HG03108 (cell line): ENCODE measurements around the gene OPCML.

ENCODE experiments used
- ATAC-seq: cut with Tn5 transposase; IDR thresholded peaks from one replicate; pipeline ENCODE4 v1.9.1; 2021; ENCODE audit warnings: moderate library complexity; ENCODE audit not compliant: unreplicated experiment

OPCML gene

DNA sequence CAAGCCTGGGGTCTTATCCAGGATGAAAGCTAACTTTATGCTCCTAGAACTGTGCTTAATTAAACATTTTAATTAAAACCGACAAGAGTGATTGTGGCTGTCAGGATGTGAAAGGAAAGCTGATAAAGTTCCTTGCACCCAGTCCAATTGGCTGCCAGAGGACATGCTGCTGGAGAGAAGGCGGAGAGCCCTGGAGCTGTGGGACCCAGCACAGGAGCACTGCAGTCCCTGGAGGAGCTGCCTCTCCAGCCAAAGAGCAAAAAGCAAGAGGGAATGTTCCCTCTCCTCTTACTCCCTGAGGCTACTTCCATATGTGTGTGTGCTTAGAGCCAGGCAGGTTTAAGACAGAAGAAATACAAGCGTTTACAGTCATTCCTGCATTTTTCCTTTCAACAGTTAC lies 118.6 kb downstream of the OPCML start:
- no peak for ATAC-seq

DNA sequence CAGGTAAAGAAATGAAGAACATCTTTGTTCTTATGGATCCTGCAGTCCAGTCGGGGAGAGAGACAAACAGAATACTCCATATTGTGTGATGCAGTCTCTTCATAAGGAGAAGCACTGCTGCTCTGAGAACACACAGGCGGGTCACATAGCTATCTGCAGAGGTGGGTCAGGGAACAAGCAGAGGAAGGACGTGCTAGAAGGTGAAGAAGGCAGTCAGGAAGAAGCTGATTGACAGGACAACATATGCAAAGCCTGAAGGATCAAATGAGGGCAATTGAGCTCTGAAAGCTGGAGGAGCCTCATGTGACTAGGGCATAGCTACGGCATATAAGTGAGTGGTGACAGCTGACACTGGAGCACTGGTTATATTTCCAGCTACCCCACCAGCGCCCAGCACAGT lies 122.5 kb downstream of the OPCML start:
- ATAC-seq: no peak

DNA sequence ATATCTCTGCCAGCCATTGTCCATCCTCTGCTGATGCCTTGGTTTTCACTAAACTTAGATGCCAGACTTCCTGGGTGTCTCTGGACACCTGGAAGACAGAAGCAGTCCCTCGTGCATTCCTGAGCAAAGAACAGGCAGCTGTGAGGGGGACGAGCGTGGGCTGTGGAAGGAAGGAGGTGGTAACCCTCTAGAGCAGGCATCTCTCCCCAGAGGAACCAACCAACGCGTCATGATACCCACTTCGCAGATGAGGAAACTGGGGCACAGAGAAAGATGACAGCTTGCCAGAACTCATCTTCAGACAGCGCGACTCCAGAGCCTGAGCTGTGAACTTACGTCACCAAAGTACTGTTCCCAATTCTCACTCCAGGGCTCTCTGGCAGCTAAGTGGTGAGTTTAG lies 123.4 kb downstream of the OPCML start:
- ATAC-seq: no peak

DNA sequence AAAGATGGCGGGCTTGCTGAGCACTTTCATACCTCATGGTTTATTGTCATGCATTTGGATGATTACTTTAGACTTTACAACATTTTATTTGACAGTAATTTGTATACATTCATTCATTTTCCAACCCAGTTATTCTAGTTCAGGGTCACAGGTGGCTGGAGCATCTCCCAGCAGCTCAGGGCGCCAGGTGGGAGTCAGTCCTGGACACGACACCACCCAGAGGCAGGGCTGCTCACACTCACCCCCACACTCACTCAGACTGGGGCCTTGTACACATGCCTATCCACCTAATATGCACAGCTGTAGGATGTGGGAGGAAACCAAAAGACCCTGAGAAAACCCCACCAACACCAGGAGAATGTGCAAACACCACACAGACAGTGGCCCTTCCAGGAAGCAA lies 123.9 kb downstream of the OPCML start:
- ATAC-seq: no peak

DNA sequence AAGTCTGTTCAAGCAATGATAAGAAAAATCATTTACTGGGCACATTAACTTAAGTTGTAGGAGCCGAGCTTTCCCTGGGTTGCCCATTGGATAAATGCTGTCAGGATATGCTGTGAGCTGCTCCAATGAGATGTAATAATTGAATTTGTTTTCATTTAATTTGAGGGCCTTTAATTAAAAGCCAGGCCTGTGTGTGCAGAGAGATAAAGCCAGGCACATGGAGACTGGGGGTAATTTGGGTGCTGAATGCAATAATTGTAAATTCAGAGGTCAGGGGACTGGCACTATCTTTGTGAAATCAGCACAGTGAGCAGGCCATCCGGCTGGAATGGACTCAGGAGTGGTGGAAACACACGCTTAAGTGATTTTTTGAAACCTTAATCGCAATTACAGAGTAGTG lies 125.8 kb downstream of the OPCML start:
- ATAC-seq: no peak

DNA sequence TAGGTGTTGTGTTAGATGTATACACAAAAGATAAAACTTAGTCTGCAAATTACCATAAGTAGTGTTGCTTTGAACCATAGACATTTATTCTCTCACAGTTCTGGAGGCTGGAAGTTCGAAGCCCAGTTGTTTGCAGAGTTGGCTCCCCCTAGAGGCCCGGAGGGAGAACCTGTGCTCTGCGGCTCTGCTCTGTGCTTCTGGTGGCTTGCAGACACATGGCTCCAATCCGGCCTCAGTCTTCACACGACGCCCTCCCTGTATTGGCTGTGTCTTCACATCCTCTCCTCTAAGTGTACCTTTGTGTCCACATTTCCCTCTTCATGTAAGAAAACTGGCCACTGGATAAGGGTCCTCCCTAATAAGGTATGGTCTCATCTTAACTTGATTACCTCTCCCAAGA lies 128.4 kb downstream of the OPCML start:
- ATAC-seq: no peak

DNA sequence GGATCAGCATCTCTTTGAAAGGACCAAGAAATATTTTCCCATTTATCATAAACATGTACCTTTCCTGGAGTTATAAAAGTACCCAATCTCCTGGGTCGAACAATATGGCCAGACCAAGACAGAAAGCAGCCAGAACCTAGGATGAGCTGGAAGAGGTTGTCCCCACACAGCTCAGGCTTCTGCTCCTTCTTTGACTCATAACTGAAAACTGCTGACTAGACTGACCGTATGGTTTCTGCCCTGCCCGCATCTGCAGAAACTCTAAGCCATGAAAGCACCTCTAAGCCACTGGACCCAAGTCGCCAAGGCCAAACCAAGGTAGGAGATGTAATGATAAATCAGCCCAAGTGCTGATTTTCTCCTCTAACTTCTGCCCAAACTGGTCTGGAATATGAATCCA lies 129.8 kb downstream of the OPCML start:
- no peak for ATAC-seq

DNA sequence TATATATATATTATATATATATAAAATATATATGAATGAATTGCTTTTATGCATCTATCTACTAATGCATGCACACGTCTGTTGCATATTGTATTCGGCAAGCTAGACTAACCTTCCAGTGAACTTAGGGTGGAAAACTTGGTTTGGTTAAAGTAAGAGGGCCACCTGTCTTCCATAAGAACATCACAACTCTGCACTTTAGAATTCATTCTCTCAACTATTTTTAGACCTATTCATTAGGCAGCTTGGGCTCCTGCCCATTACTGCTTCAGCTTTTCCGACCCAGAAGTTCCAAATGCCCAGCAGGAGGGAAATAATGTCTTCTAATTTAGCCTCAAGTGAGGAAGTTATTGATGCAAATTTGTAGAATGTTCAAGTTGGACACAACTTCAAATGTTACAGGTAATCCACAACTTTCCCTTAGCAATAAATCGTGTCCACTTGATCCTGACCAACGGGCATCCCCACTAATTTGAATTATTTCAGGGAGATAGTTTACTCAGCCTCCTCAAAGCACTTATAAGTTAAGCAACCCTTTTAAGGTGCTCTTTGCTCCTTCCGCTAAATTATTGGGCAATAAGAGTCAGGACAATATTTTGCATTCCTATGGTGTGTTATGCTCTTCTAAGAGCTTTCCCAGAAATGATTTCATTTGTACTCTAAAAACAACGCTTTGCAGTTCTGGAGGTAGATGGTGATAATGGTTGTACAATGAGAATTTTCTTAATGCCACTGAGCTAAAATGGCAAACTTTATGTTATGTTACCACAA lies 132.3 kb downstream of the OPCML start:
- ATAC-seq: no peak

DNA sequence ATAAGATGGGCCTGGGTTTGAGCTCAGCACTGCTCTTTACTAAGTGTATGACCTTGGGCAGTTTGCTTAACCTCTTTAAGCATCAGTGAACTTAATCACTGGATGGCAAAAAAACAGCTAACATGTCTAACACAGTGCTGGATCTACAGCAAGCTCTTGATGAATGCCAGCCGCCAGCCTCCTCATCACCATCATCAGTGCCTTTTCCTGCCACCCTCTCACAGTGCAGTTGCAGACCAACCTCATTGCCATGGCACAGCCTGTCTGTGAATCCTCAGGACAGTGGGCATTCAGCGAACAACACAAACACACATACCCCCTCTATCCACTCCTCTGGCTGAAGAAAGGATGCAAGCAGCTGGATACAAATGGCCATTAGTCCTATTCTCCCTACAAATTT lies 133.0 kb downstream of the OPCML start:
- ATAC-seq: no peak

DNA sequence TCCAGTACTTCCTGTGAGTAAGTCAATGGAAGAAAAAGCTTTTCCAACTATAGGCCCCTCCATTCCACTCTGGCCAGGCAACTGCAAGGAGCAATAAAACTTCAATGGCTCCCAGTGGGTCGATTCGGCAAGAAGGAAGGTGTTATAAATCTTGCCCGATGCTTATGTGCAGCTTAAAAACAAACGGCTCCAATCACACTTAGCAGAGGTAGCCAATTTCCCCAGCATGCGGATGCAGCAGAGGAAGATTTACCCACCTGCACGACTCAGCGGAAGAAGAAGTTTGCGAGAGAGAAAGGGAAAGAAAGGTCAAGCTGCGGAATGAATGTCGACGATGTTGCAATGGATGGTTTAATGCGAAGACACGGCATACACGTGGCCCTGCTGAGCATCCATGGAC lies 141.5 kb downstream of the OPCML start:
- no peak for ATAC-seq

DNA sequence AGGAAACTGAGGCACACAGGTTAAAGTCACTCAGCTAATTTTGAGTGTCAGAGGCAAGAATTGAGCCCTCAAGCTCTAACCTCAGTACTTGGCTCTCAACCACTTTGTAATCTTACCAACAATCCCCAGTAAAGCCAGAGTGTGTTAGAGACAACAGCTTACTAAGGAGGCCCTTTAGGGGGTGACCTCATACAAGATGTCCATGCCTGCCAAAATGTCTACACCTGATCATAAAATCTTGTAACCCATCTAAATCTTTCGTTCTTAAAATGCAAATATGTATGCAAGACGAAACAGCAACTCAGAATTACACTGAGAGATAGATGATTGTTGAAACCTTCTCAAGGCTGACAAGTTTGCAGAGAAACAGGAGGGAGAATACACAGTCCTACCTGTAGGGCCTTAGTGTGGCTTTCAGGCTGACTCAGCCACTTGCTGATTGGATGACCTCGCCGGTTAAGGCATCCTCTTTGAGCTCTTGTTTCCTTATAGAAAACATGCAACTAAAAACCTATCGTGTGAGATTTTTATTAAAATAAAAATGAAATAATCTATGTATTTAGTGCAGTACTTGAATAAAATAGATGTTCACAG lies 143.2 kb downstream of the OPCML start:
- no peak for ATAC-seq

DNA sequence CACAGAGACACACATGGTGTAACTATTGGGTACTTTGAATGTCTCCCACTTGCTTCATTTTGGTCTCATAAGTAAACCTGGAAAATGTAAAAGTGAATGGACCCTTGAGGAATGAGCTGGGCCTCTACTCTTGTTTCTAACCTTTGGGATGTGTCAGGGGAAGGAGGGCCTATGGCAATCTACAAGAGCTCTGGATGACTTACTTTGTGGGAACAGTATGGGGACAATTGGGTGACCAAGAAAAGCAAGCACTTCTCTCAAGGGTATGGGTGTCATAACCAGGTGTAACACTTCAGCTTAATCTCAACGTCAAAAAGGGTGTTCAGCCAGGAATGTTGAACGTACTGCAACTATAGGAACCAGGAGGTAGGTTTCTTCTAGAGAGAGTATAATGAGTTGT lies 144.0 kb downstream of the OPCML start:
- ATAC-seq: no peak

DNA sequence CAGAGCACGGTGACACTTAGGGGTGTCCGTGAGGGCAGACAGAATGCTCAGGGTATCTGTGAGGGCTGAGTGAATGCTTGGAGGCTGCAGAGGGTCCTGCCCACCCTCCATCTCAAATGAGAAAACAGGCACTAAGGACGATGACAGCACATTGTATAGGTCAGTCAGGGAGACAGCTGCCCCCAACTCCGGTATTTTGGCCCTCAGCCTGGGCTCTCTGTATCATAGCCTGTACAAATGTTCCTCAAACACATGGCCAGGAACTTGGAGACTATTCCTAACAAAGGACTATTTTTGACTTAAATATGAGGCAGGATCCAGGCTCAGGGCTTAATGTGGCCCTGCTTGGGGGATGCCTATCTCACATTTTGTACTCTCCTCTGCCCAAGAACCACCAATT lies 145.4 kb downstream of the OPCML start:
- ATAC-seq: no peak

DNA sequence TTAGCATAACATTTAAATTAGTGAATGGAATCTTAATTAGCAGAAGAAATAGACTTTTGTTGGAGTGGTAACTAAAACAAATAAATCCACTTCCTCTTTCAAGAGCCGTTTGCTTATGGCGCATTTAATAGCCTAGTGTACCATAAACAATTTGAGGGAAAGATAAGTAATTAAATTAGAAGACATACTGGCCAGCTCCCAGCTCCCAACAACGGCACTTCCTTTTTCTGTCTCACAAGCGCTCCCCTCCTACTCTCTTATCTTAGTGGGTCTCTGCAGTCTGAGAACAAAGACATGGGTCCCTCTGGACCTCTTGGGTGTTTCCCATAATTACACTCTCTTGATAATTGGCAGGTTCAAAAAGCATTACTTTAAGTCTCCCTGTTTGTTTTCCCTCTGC lies 146.0 kb downstream of the OPCML start:
- ATAC-seq: no peak

DNA sequence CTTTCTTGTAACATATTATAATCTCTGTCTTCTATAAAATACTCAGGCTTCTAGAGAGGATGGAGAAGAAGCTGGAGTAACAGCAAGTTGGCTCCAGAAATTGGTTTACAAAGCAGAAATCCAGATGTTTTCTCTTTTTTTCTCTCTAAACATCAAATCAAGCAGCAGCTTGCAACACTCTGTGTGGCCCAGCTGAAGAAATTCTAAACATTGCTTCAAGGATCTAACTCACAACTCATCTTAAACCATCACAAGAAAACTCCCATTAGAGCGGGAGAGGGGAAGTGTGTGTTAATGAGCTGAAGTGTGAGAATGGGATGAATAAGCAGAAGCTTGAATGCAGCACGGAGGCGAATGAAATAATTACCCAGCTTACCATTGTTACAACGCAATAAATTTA lies 146.5 kb downstream of the OPCML start:
- no peak for ATAC-seq

DNA sequence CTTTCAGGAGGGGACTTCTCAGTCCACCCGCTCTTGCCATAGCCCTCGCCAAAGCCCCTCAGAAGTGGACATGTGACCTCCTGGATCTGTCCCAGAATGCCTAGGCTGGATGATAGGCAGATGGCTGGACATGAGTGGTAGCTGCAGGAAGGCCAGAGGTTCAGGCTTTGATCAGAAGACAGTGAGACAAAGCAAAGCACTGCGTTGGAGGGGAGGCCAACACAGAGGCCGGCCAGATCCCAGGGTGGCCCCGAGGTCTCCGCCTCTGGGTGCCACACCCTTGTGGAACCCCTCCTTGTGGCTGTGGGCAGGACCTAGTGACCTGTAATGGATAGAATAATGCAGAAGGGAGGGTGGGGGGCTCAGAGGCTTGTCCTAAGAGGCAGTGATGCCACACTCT lies 147.6 kb downstream of the OPCML start:
- ATAC-seq: no peak

DNA sequence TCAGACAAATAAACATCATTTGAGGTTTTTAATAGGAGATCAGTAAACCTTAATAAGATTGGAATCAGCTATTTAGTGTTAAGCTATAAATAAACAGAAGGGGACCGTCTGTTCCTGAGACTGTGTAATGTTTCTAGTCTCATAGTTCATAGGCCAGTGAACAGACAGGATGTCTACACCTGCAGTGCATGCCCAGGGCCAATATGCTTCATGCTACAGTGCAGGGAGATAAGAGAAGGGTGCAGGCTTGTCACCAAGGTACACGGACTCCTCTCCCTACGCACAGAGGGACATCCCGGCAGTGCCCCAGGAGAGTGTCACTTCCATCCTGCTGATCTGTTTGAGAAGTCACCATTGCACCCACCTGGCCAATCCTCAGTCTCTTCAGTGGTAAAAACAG lies 148.6 kb downstream of the OPCML start:
- no peak for ATAC-seq

DNA sequence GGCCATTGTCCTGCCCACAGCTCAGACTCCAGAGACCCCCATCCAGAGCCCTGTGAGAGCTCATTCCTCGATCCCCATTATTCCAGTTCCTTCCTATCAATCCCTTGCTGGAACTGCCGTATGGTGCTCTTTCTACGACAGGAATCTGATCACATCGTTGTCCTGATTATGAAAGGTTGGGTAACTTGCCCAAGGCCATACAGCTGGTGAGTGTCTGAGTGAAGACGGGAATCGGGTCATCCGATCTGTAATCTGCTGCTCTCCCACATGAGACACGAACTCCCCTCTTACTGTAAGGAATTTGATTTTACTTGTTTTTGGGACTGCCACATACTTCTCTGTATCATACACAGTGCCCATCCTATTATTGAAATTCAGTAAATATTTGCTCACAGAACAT lies 149.1 kb downstream of the OPCML start:
- no peak for ATAC-seq

DNA sequence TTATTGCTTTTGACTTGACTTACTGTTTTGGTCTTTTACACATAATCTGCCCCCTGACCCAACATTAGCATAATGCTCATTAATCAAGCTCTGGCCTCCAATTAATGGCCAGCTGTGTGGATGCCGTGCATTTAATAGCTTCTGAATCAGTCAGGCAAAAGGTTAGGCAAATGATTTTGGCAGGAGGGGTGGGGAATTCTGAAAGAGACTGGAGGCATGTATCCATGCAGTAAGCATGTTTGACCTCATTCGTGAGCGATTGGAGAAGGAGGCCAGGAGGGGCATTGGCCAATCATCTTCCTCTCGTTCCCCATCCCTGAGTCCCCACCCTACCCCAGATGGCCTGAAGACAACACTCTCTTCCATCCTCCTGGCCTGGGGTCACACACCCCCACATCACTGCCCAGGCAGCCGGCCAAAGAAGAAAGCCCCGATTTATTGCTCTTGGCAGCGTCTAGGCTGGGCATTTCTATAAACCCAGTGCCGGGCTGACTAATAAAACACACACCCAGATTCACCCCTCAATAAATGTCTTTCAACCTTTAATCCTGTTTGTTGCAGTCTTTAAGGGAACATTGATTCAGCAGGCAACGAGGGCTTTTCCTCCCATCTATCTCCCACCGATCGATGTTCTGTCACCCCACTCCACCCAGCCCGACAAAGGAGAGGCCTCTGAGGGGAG lies 150.0 kb downstream of the OPCML start:
- no peak for ATAC-seq

DNA sequence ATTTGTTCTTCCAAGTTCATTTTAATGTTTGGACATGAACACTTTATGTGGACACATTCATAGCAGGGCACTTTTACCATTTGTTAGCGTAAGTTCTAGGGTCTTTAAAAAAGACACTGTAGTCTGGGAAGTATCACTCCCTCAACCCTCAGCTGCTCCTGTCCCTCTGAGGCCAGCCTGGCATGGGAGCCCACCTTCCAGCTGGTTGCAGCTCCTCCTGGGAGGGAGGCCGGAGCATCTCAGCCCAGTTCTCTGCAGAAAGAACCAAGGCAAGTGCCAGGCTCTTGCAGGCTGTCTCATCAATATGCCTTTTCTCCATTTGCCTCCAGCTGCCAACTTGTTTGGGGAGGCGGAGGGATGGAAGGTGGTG lies 150.6 kb downstream of the OPCML start:
- ATAC-seq: no peak

DNA sequence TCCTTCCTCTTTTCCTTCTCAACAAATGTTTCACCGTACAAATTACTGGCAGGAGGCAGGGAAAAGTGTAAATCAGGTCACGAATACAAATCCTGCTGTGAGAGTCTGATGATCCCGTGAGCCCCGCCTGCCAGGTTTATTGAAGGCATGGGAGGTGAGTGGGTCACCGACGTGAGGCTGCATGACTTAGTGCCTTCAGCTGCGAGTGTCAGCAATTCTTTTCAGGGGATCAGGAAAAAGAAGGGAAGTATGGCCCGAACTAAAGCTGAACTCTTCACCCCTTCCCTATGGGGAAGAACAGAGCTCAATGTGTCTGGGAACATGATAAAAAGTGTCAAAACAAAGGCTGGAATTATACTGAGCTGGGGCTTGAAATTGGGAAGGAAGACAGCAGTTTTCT lies 166.2 kb downstream of the OPCML start:
- no peak for ATAC-seq

DNA sequence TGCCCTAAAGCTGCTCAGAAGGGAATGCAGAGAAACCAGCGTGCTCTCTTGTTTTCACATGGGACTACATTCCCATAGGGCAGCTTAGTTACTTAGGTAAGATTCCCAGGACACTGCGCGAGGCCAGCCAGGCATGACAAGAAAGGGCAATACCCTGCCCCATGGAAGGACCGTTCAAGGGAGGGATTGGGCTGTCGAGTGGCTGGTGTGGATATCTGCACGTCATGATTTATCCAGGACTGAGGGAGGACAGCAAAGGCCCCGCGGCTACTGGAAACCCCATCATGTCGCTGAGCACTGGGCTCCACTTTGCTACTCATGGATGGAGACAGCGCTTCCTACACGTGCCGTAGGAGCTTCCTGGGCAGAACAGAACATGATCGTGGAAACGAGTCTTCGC lies 169.4 kb downstream of the OPCML start:
- no peak for ATAC-seq

DNA sequence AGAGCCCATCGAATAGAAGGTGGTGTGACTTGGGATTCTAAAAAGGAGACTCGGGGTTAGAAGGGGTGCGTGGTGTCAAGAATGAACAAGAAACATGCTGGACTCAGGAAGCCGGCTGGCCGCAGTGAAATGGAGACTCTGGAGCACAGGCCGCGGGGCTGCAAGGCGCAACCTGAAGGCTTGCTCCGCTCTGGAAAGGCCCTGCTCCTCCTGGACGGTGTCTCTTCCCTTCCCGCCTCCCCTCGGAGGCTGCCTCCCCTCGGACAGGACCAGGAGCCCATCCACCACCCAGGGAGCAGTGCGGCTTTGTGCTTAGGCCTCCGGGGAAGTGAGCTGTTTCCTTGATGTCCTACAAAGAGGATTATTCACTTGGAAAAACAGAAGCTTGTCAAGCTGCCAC lies 170.1 kb downstream of the OPCML start:
- no peak for ATAC-seq
